ENCODE data around the gene LRBA. TPM values are rescaled to one million over a fixed set of nuclear protein-coding genes. Genes with fewer than 3 reads are reported as not detected.

The LRBA gene
- total RNA-seq, 1 donor, result 38.4 TPM

GRCh38 chr4:150826306-150826705 is 188.8 kb downstream of the LRBA start:
- no peak for TF ChIP-seq CTCF (IDR thresholded peaks at IDR 0.05; ENCODE audit: insufficient read depth, low read depth, low read length)
- peak; percentile 44 for DNase-seq (ENCODE audit: low read depth)
- H3K4me3 ChIP-seq (ENCODE audit: low read depth, low read length), result no peak overlapping the region

DNA sequence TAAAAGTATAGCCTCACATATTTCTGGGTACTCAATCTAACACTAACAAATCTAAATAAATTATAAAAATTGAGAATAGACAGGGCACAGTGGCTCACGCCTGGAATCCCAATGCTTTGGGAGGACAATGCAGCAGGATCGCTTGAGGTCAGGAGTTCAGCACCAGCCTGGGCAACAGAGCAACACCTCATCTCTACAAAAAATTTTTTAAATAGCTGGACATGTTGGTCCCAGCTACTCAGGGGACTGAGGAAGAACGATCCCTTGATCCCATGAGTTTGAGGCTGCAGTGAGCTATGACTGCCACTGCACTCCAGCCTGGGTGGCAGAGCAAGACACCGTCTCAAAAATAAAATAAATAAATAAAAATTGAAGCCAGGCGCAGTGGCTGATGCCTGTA is 192.7 kb downstream of the LRBA start:
- no peak overlapping the region for H3K4me3 ChIP-seq (ENCODE audit: low read depth, low read length)
- DNase-seq (ENCODE audit: low read depth), result no peak
- TF ChIP-seq CTCF (IDR thresholded peaks at IDR 0.05; ENCODE audit: insufficient read depth, low read depth, low read length), result no peak

DNA sequence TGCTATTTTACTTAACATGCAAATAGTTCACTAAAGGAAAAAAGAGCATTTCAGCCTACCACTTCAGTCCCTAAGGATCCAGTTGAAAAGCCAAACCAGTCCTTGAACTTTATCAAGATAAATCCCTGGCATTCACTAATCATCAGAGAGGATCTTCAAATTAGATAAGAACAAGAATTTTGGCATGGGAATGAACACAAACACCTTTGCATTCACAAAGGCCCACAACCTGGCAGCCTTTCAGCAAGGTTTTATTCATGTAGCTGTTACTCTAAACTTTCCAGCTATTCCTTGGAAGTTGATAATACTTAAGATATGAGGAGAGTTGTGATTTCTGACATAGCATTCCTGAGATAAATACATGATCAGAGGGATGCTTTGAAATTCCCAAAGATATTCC is 193.4 kb downstream of the LRBA start:
- DNase-seq (ENCODE audit: low read depth), result no peak
- no peak for TF ChIP-seq CTCF (IDR thresholded peaks at IDR 0.05; ENCODE audit: insufficient read depth, low read depth, low read length)
- H3K4me3 ChIP-seq (ENCODE audit: low read depth, low read length), result no peak overlapping the region

DNA sequence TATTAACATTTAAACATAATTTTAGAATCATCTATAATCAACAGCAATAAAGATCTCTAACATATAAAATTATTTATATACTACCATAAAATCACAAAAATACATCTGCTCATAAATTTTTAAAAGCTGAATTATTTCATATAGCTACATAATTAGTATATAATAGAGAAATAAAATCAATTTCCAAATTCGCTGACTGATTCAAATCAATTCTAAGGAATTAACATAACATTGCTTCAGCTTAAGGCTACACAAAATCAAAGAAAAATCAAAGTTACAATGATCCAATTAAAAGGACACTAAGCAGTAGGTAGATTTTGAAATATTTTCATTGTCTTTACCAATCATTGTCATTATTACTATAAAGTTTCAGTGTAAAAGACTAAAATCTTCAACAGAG is 194.7 kb downstream of the LRBA start:
- TF ChIP-seq CTCF (IDR thresholded peaks at IDR 0.05; ENCODE audit: insufficient read depth, low read depth, low read length), result no peak
- DNase-seq (ENCODE audit: low read depth), result no peak
- no peak overlapping the region for H3K4me3 ChIP-seq (ENCODE audit: low read depth, low read length)

GRCh38 chr4:150818661-150819060 is 196.4 kb downstream of the LRBA start:
- TF ChIP-seq CTCF (IDR thresholded peaks at IDR 0.05; ENCODE audit: insufficient read depth, low read depth, low read length), result no peak

DNA sequence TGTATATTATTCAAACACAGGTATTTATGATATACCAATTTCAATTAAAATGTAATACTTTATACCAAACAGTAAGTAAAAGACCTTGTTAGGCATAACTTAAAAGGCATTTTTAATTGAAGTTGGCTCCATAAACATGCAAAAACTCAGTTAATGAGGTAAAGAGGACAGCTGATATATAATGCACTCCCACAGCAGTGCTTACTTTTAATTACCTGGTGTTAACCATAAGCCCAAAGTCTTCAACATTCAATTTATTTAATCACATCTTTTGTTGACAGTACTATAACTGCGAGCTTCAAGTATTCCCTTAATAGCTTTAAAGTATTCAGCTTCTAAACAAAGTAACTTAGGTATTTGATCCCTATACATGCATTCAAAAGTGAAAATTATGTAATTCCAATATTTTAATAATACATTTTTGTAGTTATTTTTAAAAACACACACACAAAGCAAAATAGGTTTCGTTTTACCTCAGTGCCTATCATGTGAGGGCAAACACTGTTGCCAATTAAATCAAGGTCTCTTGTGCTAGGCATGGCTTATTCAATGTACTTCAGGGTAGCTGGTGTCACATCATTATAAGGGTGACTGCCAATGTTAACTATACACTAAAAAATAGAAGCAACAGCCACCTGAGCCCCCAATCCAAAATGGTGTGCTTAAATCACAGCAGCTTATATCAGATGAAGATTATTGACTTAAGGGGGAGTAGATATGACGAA is 197.1 kb downstream of the LRBA start:
- no peak overlapping the region for H3K4me3 ChIP-seq (ENCODE audit: low read depth, low read length)
- DNase-seq (ENCODE audit: low read depth), result no peak
- no peak for TF ChIP-seq CTCF (IDR thresholded peaks at IDR 0.05; ENCODE audit: insufficient read depth, low read depth, low read length)

More at GRCh38 chr4:150818661-150819060, 196.4 kb downstream of the LRBA start:
- DNase-seq (ENCODE audit: low read depth), result peak; percentile 41
- no peak overlapping the region for H3K4me3 ChIP-seq (ENCODE audit: low read depth, low read length)

DNA sequence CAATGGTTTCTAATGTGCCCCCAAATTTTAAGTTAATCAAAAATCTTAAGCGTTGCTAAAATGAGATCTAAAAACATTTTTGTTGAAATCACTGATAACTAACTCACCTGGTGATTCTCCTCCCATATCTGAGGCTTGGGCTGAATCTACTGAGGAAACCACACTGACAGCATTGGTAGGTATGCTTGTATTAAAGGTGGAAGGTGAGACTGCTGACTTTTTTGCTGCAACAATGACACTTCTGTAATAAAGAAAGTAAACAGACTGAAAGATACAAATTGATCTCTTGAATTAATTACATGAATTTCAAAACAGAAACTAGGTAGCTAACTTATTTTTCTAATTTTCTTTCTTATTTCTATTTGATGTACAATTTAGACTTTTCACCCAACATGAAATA is 198.1 kb downstream of the LRBA start:
- no peak for TF ChIP-seq CTCF (IDR thresholded peaks at IDR 0.05; ENCODE audit: insufficient read depth, low read depth, low read length)
- DNase-seq (ENCODE audit: low read depth), result no peak
- no peak overlapping the region for H3K4me3 ChIP-seq (ENCODE audit: low read depth, low read length)

Measured in fibroblast of villous mesenchyme (primary cell).